Measurements from ENCODE around the gene NPAS1. TPM values are rescaled to one million over a fixed set of nuclear protein-coding genes. Genes with fewer than 3 reads are reported as not detected.

Gene NPAS1
- total RNA-seq, 4 donors from 2014 or later: not detected

DNA sequence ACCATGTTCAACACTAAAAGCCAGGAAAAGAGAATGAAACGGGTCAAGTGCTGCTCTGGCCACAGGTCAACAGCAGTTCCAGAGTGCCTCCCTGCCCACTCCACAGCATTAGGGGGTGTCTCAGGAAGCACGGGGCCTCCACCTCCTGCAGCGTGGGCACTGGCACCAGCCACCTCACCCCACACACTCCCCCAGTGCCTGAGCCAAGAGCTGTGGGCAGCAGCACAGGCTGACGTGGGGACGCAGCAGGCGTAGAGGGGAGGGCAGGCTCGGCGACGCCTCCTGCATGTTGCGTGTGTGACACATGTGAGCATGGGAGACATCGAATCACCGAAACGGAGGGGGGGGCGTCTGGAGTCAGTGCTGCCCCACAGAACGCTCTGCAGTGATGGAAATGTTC, 50.2 kb downstream of the NPAS1 start:
- H3K36me3 ChIP-seq: peaks cover 0 to 99% (median 0%) of the 10 kb centered on the region in 3 donors
- no peak for TF ChIP-seq POLR2A (IDR thresholded peaks at IDR 0.05)
- TF ChIP-seq, protein P1, sequence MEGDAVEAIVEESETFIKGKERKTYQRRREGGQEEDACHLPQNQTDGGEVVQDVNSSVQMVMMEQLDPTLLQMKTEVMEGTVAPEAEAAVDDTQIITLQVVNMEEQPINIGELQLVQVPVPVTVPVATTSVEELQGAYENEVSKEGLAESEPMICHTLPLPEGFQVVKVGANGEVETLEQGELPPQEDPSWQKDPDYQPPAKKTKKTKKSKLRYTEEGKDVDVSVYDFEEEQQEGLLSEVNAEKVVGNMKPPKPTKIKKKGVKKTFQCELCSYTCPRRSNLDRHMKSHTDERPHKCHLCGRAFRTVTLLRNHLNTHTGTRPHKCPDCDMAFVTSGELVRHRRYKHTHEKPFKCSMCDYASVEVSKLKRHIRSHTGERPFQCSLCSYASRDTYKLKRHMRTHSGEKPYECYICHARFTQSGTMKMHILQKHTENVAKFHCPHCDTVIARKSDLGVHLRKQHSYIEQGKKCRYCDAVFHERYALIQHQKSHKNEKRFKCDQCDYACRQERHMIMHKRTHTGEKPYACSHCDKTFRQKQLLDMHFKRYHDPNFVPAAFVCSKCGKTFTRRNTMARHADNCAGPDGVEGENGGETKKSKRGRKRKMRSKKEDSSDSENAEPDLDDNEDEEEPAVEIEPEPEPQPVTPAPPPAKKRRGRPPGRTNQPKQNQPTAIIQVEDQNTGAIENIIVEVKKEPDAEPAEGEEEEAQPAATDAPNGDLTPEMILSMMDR (IDR thresholded peaks at IDR 0.05): no peak
- no peak for DNase-seq

DNA sequence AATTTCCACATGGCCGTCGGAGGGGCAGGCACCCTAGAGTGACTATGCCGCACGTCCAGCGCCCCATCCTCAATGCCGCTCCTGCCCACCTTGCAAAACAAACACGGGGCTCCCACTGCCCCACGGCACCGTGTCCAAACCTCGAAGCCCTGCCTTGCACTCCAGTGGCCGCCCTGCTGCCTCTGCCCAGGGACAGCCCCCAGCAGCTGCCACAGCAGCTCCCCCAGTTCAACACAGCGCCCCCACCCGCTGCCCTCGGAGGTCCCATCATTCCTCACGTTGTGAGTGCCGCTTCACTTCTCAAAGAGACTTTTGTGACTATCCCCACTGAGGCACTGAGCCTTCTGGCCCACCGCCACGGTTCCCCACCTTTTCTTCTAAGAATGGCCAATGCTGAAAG, 51.1 kb downstream of the NPAS1 start:
- no peaks in the 10 kb centered on the region for H3K4me1 ChIP-seq
- H3K9me3 ChIP-seq: no peaks in the 10 kb centered on the region
- no peak overlapping the region for H3K27ac ChIP-seq
- H3K27me3 ChIP-seq: no peaks in the 10 kb centered on the region
- TF ChIP-seq POLR2A (IDR thresholded peaks at IDR 0.05): no peak
- TF ChIP-seq, protein P1 (IDR thresholded peaks at IDR 0.05): no peak
- no peak overlapping the region for H3K4me3 ChIP-seq
- DNase-seq: no peak
- peaks cover 0 to 99% (median 0%) of the 10 kb centered on the region in 3 donors for H3K36me3 ChIP-seq

More for the DNA sequence above, 50.2 kb downstream of the NPAS1 start:
- Histone ChIP-seq H3K27me3 (no peaks in the 10 kb centered on the region), H3K27ac (no peak overlapping the region), H3K4me1 (no peaks in the 10 kb centered on the region), H3K9me3 (no peaks in the 10 kb centered on the region), H3K4me3 (no peak overlapping the region)

DNA sequence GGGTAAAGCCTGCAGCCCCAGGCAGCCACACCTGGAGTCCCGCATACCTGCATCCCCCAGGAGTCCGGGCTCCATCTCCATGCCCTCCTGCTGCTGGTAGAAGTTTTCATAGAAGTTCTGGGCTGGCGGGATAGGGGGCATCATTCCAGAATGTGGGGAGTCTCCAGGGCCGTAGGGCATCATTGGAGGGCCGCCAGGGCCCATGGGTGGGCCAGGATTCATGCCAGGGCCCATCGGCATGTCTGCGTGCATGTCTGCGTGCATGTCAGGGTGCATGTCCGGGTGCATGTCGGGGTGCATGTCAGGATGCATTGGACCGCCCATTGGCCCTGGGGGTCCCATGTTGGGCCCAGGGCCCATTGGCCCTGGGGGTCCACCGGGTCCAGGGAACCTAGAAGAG, 52.1 kb downstream of the NPAS1 start:
- Histone ChIP-seq H3K36me3 (peaks cover 0 to 99% (median 0%) of the 10 kb centered on the region in 3 donors), H3K27ac (no peak overlapping the region), H3K4me3 (no peak overlapping the region), H3K27me3 (no peaks in the 10 kb centered on the region), H3K9me3 (no peaks in the 10 kb centered on the region), H3K4me1 (no peaks in the 10 kb centered on the region)
- DNase-seq: no peak
- TF ChIP-seq POLR2A (IDR thresholded peaks at IDR 0.05): no peak
- TF ChIP-seq, protein P1 (IDR thresholded peaks at IDR 0.05): no peak

DNA sequence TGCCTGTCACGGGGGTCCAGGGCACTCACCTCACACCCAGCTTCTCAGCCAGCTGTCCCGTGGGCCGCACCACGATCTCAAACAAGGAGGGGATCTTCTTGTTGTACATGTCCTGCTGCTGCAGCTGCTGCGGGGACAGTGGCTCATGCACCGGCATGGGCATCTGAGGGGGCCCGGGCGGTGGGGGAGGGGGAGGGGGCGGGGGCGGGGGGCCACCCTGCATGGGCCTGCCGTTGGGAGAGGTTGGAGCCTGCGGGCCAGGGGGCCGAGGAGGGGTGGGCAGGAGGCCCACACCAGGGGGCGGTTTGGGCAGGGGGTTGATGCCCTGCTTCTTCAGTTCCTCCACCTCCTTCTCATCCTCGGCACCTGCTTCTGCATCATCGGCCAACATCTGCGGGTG, 52.7 kb downstream of the NPAS1 start:
- H3K27ac ChIP-seq: no peak overlapping the region
- TF ChIP-seq POLR2A (IDR thresholded peaks at IDR 0.05): no peak
- TF ChIP-seq, protein P1 (IDR thresholded peaks at IDR 0.05): no peak
- no peaks in the 10 kb centered on the region for H3K27me3 ChIP-seq
- H3K9me3 ChIP-seq: no peaks in the 10 kb centered on the region
- H3K4me1 ChIP-seq: no peaks in the 10 kb centered on the region
- no peak overlapping the region for H3K4me3 ChIP-seq
- no peak for DNase-seq
- peaks cover 0 to 99% (median 0%) of the 10 kb centered on the region in 3 donors for H3K36me3 ChIP-seq

DNA sequence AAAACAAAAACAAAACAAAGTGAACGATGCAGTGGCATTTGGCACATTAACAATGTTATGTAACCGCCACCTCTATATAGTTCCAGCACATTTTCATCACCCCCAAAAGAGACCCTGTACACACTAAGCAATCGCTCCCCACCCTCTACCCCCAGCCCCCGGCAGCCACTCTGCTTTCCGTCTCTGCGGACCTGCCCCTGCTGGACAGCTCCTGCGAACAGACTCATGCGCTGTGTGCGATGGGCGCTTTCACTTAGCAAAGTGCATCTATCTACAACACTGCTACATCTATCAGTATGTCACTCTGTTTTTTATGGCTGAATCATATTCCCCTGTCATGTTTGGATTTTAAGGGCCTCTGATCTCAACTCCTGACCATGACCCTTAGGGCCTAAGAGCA, 53.9 kb downstream of the NPAS1 start:
- Histone ChIP-seq H3K9me3 (no peaks in the 10 kb centered on the region), H3K4me1 (no peaks in the 10 kb centered on the region), H3K27me3 (no peaks in the 10 kb centered on the region), H3K4me3 (no peak overlapping the region), H3K36me3 (peaks cover 0 to 99% (median 0%) of the 10 kb centered on the region in 3 donors), H3K27ac (no peak overlapping the region)
- no peak for DNase-seq
- TF ChIP-seq POLR2A (IDR thresholded peaks at IDR 0.05): no peak
- TF ChIP-seq, protein P1 (IDR thresholded peaks at IDR 0.05): no peak

DNA sequence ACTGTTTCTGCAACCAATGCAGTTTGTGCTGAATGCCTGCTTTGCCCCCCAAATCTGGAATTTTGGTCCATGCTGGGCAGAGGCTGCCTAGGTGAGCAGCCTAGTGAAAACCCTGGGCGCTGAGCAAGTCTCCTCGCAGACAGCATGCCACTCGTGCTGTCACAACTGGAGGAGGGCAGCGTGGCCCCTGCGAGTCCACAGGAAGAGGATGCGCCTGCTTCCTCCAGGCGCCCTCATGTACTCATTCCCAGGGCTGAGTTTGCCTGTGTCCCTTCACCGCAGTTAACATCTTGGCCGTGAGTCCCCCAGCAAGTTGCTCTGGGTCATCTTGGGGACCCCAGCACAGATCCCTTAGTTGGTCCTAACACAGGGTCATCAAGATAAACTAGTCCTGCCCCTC, 55.0 kb downstream of the NPAS1 start:
- H3K4me3 ChIP-seq: no peak overlapping the region
- H3K4me1 ChIP-seq: peaks cover 0 to 3% (median 0%) of the 10 kb centered on the region in 4 donors
- TF ChIP-seq, protein P1 (IDR thresholded peaks at IDR 0.05): no peak
- TF ChIP-seq POLR2A (IDR thresholded peaks at IDR 0.05): no peak
- no peaks in the 10 kb centered on the region for H3K9me3 ChIP-seq
- no peaks in the 10 kb centered on the region for H3K27me3 ChIP-seq
- DNase-seq: no peak
- peaks cover 0 to 96% (median 0%) of the 10 kb centered on the region in 3 donors for H3K36me3 ChIP-seq
- H3K27ac ChIP-seq: no peak overlapping the region

Data from Peyer's patch (tissue), 4 donors.